GM19438 (cell line): ENCODE measurements around the gene MT3.

Experiments
- ATAC-seq: cut with Tn5 transposase; IDR thresholded peaks from one replicate; pipeline ENCODE4 v1.9.1; 2021; ENCODE audit warnings: low read depth; ENCODE audit not compliant: unreplicated experiment

The MT3 gene

DNA sequence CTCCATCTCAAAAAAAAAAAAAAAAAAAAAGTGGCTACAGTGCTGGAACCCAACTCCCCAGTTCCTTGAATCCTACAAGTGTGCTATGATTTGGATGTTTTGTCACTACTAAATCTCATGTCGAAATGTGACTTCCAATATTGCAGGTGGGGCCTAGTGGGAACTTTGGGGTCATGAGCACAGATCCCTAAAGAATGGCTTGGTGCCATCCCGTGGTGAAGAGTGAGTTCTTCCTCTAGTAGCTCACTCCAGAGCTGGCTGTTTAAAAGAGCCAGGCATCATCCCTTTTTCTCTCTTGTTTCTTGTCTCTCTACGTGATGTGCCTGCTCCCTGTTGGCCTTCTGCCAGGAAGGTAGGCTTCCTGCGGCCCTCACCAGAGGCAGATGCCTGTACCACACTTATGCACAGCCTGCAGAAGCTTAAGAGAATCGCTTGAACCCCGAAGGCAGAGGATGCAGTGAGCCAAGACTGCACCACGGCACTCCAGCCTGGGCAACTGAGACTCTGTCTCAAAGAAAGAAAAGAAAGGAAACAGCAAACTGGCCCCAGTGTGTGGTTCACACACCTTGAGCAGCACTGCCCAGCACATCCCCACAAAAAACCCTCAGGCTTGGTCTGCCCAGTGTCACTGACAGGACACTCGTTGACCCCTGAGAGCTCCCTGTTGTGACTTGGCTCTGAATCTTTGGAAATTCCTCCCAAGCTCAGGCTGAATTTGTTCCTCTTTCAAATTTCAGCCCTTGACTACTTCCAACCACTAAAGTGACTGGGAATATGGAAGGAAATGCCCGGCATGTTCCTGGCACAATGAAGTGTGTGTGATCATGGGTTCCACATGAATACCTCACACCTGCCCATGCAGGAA lies 39.4 kb downstream of the MT3 start:
- no peak for ATAC-seq

DNA sequence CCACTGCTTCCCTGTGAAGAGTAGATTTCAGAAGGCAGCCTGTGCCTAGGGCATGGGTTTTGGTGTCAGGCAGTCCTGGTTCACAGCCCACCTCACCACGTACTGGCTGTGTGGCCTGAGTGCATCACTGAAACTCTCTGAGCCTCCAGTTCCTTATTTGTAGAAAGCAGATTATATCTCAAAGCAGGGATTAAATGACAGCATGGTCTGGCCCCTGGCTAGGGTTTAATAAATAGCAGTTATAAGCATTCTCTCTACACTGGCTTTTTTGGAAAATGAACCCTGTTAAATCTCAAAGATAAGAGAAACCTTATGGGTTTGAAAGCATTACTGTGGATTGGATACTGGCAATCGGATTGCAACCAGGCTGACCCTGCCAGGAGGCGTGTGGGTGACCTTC lies 40.2 kb downstream of the MT3 start:
- ATAC-seq = no peak

DNA sequence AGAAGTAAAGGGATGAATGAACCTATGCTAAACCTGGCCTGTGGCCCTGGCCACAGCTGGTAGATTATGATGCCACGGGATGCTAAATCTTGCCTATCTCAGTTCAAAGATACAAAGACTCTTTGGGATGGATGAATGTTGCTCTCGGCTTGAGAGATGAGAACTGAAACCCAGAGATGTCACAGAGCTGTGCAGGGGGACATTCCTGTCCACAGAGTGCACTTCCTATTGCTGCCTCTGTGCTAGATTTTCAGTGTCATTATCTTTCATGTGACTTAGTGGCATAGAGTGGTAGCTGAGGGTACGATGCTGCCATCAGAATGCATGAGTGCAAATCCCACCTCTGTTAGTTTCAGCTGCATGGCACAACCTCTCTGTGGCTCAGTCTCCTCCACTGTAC lies 40.8 kb downstream of the MT3 start:
- ATAC-seq = peak; percentile 77

DNA sequence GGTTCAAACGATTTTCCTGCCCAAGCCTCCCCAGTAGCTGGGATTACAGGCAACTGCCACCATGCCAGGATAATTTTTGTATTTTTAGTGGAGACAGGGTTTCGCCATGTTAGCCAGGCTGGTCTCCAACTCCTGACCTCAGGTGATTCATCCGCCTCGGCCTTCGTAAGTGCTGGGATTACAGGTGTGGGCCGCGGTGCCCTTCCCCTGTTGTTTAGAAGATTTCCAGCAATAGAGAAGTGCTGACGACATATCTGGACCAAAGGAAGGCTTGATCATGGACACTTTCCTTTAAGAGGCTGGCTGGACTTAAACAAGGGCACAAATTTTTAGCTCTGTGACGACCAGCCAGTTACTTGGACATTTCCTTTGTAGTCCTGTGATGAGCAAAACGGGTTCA lies 41.9 kb downstream of the MT3 start:
- no peak for ATAC-seq

DNA sequence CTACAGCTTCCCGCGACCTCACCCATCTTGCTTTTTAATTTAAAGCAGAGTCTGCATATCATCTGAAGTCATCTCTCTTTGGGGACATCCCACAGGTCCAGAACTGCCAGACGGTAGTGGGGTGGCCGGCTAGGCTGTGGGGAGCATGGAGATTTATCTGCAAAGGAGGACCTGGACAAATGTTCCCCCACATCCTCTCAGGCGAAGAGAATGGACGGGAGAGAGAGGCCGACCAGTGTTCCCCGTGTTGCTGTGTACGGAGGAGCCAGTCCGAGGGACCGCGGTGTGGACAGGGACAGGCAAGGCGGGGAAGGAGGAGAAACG lies 42.5 kb downstream of the MT3 start:
- no peak for ATAC-seq

DNA sequence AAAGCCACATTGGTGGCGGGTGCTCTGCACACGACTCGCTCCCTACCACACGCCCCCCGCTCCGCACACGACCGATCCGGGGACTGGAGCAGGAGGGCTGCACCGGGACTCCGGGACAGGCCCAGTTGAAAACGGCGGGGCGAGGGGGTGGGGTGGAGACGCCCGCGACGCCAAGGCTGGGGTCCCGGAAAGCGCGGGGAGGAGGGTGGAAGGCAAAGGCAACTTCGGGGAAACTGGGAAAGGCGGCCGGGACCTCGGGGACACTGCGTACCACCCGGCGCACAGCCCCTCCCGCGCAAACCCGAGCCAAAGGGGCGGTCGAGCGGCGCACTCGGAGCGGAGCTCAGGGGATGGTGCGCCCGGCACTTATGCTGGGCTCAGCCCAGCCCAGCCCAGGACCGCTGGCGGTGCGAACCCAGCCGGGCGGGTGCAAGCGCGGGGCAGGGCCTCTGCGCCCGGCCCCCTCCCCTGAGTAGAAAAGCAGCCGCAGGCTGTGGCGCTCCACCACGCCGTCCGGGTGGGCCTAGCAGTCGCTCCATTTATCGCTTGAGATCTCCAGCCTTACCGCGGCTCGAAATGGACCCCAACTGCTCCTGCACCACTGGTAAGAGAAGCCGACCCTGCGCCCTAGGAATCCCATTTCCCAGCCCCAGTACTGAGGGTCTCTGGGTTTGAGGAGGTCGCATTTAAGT lies 43.0 kb downstream of the MT3 start, which contains the start of gene MT1M:
Gene MT1M (plus strand): TSS at position 504 of the 692 bp plus-strand sequence. CDS start 73 bp downstream, at position 577.
- no peak for ATAC-seq

DNA sequence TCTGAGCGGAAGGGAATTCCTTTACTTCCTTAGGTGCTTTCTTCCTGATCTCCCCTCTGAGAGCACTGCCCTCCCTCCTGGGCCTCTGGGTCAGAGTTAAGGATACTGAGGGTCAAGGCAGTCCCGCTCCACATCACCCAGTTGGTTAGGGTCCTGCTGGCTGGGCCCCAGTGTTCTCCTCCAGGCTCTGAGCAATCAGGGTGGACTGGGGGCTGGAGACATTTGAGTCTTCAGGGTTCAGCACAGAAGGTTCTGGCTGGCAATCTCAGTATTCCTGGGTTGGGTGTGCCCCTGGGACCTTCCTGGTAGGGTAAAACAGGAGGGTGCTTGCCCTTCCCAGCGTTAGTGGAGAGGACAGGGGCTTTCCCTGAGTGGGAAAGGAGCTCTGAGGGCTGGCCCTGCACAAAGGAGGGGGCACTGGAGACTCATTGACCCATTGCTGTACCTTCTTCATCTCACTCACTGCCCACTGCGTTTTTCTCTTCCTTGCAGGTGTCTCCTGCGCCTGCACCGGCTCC lies 43.6 kb downstream of the MT3 start:
- ATAC-seq = no peak

DNA sequence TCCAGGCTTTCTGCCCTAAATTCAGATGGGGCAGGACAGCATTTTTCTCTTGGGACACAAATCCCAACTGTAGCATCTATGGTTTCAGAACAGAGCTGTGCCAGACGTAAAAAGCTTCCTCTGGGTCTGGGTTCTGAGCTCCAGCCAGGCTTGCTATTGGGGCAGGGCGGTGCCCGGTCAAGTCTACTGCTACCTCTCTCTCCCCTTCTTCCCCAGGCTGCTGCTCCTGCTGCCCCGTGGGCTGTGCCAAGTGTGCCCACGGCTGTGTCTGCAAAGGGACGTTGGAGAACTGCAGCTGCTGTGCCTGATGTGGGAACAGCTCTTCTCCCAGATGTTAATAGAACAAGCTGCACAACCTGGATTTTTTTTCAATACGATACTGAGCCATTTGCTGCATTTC lies 44.2 kb downstream of the MT3 start:
- no peak for ATAC-seq

DNA sequence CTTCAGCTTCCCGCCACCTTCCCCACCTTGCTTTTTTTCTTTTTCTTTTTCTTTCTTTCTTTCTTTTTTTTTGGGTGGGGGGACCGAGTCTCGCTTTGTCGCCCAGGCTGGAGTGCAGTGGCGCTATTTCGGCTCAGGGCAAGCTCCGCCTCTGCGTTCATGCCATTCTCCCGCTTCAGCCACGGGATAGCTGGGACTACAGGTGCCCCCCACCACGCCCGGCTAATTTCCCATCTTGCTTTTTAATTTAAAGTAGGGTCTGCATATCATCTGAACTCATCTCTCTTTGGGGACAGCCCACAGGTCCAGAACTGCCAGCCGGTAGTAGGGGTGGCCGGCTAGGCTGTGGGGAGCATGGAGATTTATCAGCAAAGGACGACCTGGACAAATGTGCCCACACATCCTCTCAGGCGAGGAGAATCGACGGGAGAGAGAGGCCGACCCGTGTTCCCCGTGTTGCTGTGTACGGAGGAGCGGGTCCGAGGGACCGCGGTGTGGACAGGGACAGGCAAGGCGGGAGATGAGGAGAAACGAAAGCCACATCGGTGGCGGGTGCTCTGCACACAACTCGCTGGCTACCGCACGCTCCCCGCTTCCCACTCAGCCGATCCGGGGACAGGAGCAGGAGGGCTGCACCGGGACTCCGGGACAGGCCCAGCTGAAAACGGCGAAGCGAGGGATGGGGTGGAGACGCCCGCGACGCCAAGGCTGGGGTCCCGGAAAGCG lies 45.5 kb downstream of the MT3 start:
- ATAC-seq = no peak

DNA sequence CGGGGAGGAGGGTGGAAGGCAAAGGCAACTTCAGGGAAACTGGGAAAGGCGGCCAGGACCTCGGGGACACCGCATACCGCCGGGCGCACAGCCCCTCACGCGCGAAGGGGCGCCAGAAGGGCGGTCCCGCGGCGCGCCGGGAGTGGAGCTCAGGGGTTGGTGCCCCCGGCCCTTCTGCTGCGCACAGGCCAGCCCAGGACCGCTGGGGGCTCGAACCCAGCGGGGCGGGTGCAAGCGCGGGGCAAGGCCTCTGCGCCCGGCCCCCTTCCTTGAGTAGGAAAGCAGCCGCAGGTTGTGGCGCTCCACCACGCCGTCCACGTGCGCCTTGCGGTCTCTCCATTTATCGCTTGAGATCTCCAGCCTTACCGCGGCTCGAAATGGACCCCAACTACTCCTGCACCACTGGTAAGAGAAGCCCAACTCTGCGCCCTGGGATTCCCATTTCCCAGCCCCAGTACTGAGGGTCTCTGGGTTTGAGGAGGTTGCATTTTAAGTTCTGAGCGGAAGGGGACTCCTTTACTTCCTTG lies 46.2 kb downstream of the MT3 start:
- ATAC-seq = no peak

DNA sequence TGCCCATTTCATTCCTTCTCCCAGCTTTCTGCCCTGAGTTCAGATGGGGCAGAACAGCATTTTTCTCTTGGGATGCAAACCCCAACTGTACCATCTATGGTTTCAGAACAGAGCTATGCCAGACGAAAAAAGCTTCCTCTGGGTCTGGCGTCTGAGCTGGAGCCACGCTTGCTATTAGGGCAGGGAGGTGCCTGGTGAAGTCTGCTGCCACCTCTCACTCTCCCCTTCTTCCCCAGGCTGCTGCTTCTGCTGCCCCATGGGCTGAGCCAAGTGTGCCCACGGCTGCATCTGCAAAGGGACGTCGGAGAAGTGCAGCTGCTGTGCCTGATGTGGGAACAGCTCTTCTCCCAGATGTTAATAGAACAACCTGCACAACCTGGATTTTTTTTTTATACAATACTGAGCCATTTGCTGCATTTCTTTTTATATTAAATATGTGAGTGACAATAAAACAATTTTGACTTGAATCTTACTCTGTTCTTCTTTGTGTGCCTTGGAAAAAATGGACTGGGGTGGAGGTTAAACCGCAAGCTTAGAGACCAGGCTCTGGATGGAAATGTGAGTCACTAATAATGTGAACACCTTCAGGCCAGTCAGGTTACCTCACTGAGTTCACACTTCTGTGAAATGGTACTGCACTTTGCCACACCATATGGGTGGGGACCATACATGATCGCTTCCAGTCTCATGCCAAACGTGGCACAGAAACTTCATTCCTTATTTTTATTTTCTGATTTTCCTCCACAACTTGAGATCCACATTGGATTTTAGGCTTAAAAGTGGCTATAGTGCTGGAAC lies 47.5 kb downstream of the MT3 start:
- ATAC-seq = no peak

DNA sequence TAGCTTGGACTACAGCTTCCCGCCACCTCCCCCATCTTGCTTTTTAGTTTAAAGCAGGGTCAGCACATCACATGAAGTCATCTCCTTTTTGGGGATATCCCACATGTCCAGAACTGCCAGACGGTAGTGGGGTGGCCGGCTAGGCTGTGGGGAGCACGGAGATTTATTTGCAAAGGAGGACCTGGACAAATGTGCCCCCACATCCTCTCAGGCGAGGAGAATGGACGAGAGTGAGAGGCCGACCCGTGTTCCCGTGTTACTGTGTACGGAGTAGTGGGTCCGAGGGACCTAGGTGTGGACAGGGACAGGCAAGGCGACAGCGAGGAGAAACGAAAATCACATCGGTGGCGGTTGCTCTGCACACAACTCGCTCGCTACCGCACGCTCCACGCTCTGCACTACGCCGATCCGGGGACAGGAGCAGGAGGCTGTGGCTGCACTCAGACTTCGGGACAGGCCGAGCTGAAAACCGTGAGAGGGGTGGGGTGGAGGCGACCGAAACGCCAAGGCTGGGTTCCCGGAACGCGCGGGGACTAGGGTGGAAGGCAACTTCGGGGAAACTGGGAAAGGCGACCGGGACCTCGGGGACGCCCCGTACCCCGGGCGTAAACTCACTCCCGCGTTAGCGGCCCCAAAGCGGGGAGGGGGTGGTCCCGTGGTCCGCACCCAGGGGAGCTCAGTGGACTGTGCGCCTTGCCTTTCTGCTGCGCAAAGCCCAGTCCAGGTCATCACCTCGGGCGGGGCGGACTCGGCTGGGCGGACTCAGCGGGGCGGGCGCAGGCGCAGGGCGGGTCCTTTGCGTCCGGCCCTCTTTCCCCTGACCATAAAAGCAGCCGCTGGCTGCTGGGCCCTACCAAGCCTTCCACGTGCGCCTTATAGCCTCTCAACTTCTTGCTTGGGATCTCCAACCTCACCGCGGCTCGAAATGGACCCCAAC lies 48.8 kb downstream of the MT3 start, which contains the start of gene MT1A:
Gene MT1A (plus strand): TSS at position 853 of the 937 bp plus-strand sequence. CDS start 73 bp downstream, at position 926.
- ATAC-seq = no peak

DNA sequence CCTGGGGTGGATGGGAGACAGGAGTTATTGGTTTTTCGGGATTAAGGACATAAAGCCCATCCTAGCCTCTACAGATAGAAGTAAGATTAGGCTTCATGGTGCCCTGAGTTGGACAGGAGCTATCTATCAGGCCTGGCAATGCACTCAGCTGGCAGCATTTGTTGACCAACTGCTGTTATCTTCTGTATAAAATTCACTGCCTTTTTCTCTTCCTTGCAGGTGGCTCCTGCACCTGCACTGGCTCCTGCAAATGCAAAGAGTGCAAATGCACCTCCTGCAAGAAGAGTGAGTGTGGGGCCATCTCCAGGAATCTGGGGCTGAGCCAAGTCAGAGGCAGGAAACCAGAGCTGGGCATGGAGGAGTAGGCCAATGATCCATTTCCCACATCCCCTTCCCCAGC lies 49.7 kb downstream of the MT3 start:
- ATAC-seq = no peak

DNA sequence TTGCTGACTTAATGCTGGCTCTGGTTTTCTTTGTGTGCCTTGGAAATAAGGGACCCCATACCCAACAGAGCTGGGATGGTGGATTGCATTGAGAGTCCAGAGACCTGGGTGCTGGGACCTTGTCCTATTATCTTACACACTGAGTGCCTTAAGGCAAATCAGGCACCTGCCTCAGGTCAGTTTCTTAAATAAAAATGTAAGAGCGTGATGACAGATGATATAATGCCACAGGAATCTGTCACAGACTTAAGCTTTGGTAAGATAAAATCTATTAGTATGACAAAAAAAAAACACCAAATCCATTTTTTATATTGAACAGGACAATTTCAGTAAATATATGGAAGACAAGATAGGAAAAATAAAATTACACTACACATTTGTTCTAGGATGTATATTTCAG lies 50.7 kb downstream of the MT3 start:
- ATAC-seq = no peak
